Measurements from ENCODE around the gene URI1. TPM values are rescaled to one million over a fixed set of nuclear protein-coding genes. Genes with fewer than 3 reads are reported as not detected.

URI1 gene
- total RNA-seq, 1 donor from 2014 or later = 45.1 TPM

DNA sequence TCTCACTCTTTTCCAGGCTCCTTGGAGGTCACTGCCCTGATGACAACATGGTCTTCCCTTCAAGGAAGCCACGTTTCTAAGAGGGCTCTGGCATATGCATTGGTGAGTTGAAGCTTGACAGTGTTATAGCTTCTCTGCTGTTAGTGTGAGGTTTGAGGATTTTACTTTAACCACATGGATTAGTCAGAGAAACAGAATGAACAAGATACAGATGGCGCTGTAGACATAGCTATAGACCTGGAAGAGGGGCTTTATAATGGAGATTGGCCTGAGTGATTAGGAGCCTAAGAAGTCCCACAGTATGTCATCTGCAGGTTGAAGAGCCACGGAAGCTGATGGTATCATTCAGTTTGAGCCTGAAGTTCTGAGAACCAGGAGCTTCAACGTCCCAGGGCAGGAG, 18.4 kb upstream of the URI1 start:
- Histone ChIP-seq H3K27me3 (no peaks in the 10 kb centered on the region), H3K9me3 (no peaks in the 10 kb centered on the region), H3K4me1 (no peaks in the 10 kb centered on the region), H3K36me3 (no peaks in the 10 kb centered on the region), H3K4me3 (no peak overlapping the region), H3K27ac (no peak overlapping the region)
- DNase-seq (no peak), ATAC-seq (no peak)
- TF ChIP-seq, protein P1, sequence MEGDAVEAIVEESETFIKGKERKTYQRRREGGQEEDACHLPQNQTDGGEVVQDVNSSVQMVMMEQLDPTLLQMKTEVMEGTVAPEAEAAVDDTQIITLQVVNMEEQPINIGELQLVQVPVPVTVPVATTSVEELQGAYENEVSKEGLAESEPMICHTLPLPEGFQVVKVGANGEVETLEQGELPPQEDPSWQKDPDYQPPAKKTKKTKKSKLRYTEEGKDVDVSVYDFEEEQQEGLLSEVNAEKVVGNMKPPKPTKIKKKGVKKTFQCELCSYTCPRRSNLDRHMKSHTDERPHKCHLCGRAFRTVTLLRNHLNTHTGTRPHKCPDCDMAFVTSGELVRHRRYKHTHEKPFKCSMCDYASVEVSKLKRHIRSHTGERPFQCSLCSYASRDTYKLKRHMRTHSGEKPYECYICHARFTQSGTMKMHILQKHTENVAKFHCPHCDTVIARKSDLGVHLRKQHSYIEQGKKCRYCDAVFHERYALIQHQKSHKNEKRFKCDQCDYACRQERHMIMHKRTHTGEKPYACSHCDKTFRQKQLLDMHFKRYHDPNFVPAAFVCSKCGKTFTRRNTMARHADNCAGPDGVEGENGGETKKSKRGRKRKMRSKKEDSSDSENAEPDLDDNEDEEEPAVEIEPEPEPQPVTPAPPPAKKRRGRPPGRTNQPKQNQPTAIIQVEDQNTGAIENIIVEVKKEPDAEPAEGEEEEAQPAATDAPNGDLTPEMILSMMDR (IDR thresholded peaks at IDR 0.05) = no peak
- intact Hi-C loops (cut with DNase I) = no loop called here

DNA sequence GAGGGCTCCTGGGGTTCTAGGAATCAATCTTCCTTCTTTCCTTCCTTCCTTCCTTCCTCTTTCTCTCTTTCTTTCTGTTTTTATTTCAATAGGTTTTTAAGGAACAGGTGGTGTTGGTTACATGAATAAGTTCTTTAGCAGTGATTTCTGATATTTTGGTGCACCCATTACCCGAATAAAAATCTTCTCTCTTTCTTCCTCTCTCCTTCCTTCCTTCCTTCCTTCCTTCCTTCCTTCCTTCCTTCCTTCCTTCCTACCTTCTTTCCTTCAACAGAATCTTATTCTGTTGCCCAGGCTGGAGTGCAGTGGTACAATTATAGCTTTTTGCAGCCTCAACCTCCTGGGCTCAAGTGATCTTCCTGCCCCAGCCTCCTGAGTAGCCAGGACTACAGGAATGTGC, 16.0 kb upstream of the URI1 start:
- DNase-seq (no peak), ATAC-seq (no peak)
- Histone ChIP-seq H3K9me3 (no peaks in the 10 kb centered on the region), H3K36me3 (no peaks in the 10 kb centered on the region), H3K4me1 (no peaks in the 10 kb centered on the region), H3K27ac (no peak overlapping the region), H3K27me3 (no peaks in the 10 kb centered on the region), H3K4me3 (no peak overlapping the region)
- TF ChIP-seq, protein P1 (IDR thresholded peaks at IDR 0.05) = no peak
- intact Hi-C loops (cut with DNase I) = no loop called here

GRCh38 chr19:29926801-29927200, 15.2 kb upstream of the URI1 start:
- no peaks in the 10 kb centered on the region for H3K36me3 ChIP-seq
- intact Hi-C loops (cut with DNase I) = no loop called here
- no peak for ATAC-seq
- no peaks in the 10 kb centered on the region for H3K4me1 ChIP-seq
- no peak overlapping the region for H3K4me3 ChIP-seq
- H3K27me3 ChIP-seq = no peaks in the 10 kb centered on the region
- TF ChIP-seq, protein P1 (IDR thresholded peaks at IDR 0.05) = no peak
- DNase-seq = no peak
- H3K9me3 ChIP-seq = no peaks in the 10 kb centered on the region
- no peak overlapping the region for H3K27ac ChIP-seq

- DNase-seq (no peak), ATAC-seq (no peak)
- Histone ChIP-seq H3K36me3 (no peaks in the 10 kb centered on the region), H3K4me3 (no peak overlapping the region), H3K27me3 (no peaks in the 10 kb centered on the region), H3K27ac (no peak overlapping the region), H3K9me3 (no peaks in the 10 kb centered on the region), H3K4me1 (no peaks in the 10 kb centered on the region)
- TF ChIP-seq, protein P1 (IDR thresholded peaks at IDR 0.05) = no peak
- intact Hi-C loops (cut with DNase I) = no loop called here
Observed at GRCh38 chr19:29927944-29928625, 14.0 kb upstream of the URI1 start.

DNA sequence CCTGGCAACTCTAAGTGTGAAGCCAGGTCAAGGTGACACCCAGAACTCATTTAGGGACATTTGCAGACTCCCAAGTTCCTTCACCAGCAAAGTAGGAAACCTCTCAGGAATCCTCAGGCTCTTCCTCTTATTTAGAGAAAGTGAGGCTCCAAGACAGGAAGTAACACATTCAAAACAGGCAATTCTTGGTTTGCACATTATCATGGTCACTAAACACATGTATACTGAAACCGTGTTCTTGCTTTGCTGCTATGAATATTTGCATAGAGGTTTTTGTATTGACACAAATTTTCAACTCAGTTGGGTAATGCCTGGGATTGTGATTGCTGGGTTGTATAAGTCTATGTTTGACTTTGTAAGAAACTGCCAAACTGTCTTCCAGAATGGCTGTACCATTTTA, 13.2 kb upstream of the URI1 start:
- no peak overlapping the region for H3K27ac ChIP-seq
- TF ChIP-seq, protein P1 (IDR thresholded peaks at IDR 0.05) = no peak
- H3K4me3 ChIP-seq = no peak overlapping the region
- intact Hi-C loops (cut with DNase I) = no loop called here
- H3K9me3 ChIP-seq = no peaks in the 10 kb centered on the region
- DNase-seq (no peak), ATAC-seq (no peak)
- no peaks in the 10 kb centered on the region for H3K27me3 ChIP-seq
- no peaks in the 10 kb centered on the region for H3K4me1 ChIP-seq
- H3K36me3 ChIP-seq = no peaks in the 10 kb centered on the region

DNA sequence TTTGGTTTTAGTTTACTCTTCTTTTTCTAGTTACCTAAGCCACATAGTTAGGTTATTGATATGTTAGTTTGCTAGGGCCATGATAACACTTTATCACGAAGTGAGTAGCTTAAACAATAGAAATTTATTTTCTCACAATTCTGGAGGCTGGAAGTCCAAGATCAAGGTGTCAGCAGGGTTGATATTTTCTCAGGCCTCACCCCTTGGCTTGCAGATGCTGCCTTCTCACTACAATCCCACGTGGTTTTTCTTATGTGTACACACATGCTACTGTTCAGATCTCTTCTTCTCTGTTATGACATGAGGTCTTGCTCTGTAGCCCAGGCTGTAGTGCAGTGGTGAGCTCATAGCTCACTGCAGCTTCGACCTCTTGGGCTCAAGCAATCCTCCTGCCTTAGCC, 7.8 kb upstream of the URI1 start:
- Histone ChIP-seq H3K9me3 (peaks cover 7% of the 10 kb centered on the region), H3K27me3 (no peaks in the 10 kb centered on the region), H3K4me3 (no peak overlapping the region), H3K27ac (no peak overlapping the region), H3K4me1 (no peaks in the 10 kb centered on the region), H3K36me3 (no peaks in the 10 kb centered on the region)
- intact Hi-C loops (cut with DNase I) = no loop called here
- TF ChIP-seq, protein P1 (IDR thresholded peaks at IDR 0.05) = no peak
- DNase-seq (no peak), ATAC-seq (no peak)
